Suprapubic skin (tissue), 4 donors: ENCODE measurements around the gene SLC43A1. TPM values are rescaled to one million over a fixed set of nuclear protein-coding genes. Genes with fewer than 3 reads are reported as not detected.

Experiments used
- DNase-seq, 2 donors: peaks; one replicate each; pipeline ENCODE4 v3.0.0-alpha.2; 2019; ENCODE audit warnings: low spot score in 2 of 2
- H3K27ac ChIP-seq: fragments of 200-600 bp; sonication (generic); one replicate; pipeline ENCODE4 v1.5.1; 2019
- H3K27me3 ChIP-seq: fragments of 200-600 bp; sonication (generic); one replicate; pipeline ENCODE4 v1.5.1; 2019
- H3K36me3 ChIP-seq: fragments of 200-600 bp; sonication (generic); one replicate; pipeline ENCODE4 v1.5.1; 2019
- H3K4me1 ChIP-seq: fragments of 200-600 bp; sonication (generic); one replicate; pipeline ENCODE4 v1.5.1; 2019
- H3K4me3 ChIP-seq: fragments of 200-600 bp; sonication (generic); one replicate; pipeline ENCODE4 v1.5.1; 2019; ENCODE audit warnings: mild to moderate bottlenecking
- H3K9me3 ChIP-seq: fragments of 200-600 bp; sonication (generic); one replicate; pipeline ENCODE4 v1.5.1; 2019
- CTCF ChIP-seq, 2 donors: fragments of 200-600 bp in 1 of 2; fragments of 450-650 bp in 1 of 2; sonication (generic) in 1 of 2; IDR thresholded peaks; one replicate each; pipeline ENCODE4 v1.5.1; 2016 to 2019; ENCODE audit warnings: antibody characterized with exemption in 2 of 2, mild to moderate bottlenecking in 1 of 2, moderate library complexity in 1 of 2
- EP300 ChIP-seq: sonication (generic); formaldehyde crosslinking; IDR thresholded peaks from one replicate; pipeline ENCODE4 v1.6.1; 2017; ENCODE audit warnings: antibody characterized with exemption
- POLR2A ChIP-seq, 2 donors: fragments of 450-650 bp; IDR thresholded peaks; one replicate each; pipeline ENCODE4 v1.6.1; 2017; ENCODE audit warnings: antibody characterized with exemption in 2 of 2, mild to moderate bottlenecking in 2 of 2, moderate library complexity in 2 of 2
- POLR2AphosphoS5 ChIP-seq, 3 donors: sonication (generic); formaldehyde crosslinking; IDR thresholded peaks; one replicate each; pipeline ENCODE4 v1.6.1; 2017; ENCODE audit warnings: antibody characterized with exemption in 3 of 3
- WGBS: methylation state at CpG from one replicate; pipeline ENCODE4 v1.1.5; 2018; 5-methylcytosine and 5-hydroxymethylcytosine counted together
- total RNA-seq, 4 donors: library from RNA; depleted of rRNA; stranded (reverse); fragments of >200 nt; gene quantifications; one replicate each; pipeline ENCODE4 v1.1.0, GENCODE V29; 2016

SLC43A1 gene
- total RNA-seq, 4 donors from 2014 or later, result 13.8 to 48.8 (median 22.3) TPM

- H3K36me3 ChIP-seq, result peaks cover 69% of the 10 kb centered on the region
- no peaks in the 10 kb centered on the region for H3K9me3 ChIP-seq
- TF ChIP-seq POLR2A (IDR thresholded peaks at IDR 0.05) (no peak), EP300 (no peak), CTCF (IDR thresholded peaks at IDR 0.05) (no peak), POLR2AphosphoS5 (IDR thresholded peaks at IDR 0.05) (no peak)
- no peak overlapping the region for H3K27ac ChIP-seq
- H3K4me1 ChIP-seq, result peaks cover 16% of the 10 kb centered on the region
- no peak for DNase-seq
- no peak overlapping the region for H3K4me3 ChIP-seq
- 90% methylated on average over 6 of the region's 6 CpGs for whole genome bisulfite sequencing
- H3K27me3 ChIP-seq, result peaks cover 8% of the 10 kb centered on the region
Observed at GRCh38 chr11:57487920-57488659, 27.4 kb downstream of the SLC43A1 start.

- H3K4me1 ChIP-seq, result peaks cover 25% of the 10 kb centered on the region
- DNase-seq, result no peak
- TF ChIP-seq POLR2AphosphoS5 (IDR thresholded peaks at IDR 0.05) (no peak), EP300 (no peak), POLR2A (IDR thresholded peaks at IDR 0.05) (no peak), CTCF (IDR thresholded peaks at IDR 0.05) (no peak)
- no peak overlapping the region for H3K27ac ChIP-seq
- WGBS, result 92% methylated on average over 9 of the region's 15 CpGs
- peaks cover 14% of the 10 kb centered on the region for H3K27me3 ChIP-seq
- H3K36me3 ChIP-seq, result peaks cover 69% of the 10 kb centered on the region
- H3K9me3 ChIP-seq, result no peaks in the 10 kb centered on the region
- H3K4me3 ChIP-seq, result no peak overlapping the region
Observed at GRCh38 chr11:57487021-57487778, 28.3 kb downstream of the SLC43A1 start.

GRCh38 chr11:57485217-57485990 lies 30.1 kb downstream of the SLC43A1 start:
- peaks cover 27% of the 10 kb centered on the region for H3K4me1 ChIP-seq
- TF ChIP-seq POLR2A (IDR thresholded peaks at IDR 0.05) (no peak), CTCF (IDR thresholded peaks at IDR 0.05) (no peak), POLR2AphosphoS5 (IDR thresholded peaks at IDR 0.05) (no peak)
- no peak overlapping the region for H3K4me3 ChIP-seq
- no peak for DNase-seq
- no peak overlapping the region for H3K27ac ChIP-seq
- peaks cover 15% of the 10 kb centered on the region for H3K27me3 ChIP-seq
- H3K36me3 ChIP-seq, result peaks cover 55% of the 10 kb centered on the region
- H3K9me3 ChIP-seq, result no peaks in the 10 kb centered on the region
- whole genome bisulfite sequencing, result 84% methylated on average over 10 of the region's 10 CpGs

- TF ChIP-seq EP300, result no peak
- no peak for TF ChIP-seq POLR2A (IDR thresholded peaks at IDR 0.05)
- no peak for TF ChIP-seq POLR2AphosphoS5 (IDR thresholded peaks at IDR 0.05)
- TF ChIP-seq CTCF (IDR thresholded peaks at IDR 0.05), result no peak
- peaks cover 27% of the 10 kb centered on the region for H3K4me1 ChIP-seq
- DNase-seq, result no peak
- H3K9me3 ChIP-seq, result no peaks in the 10 kb centered on the region
- 52% methylated on average over 7 of the region's 7 CpGs for WGBS
- H3K36me3 ChIP-seq, result peaks cover 46% of the 10 kb centered on the region
- H3K27me3 ChIP-seq, result peaks cover 15% of the 10 kb centered on the region
- H3K27ac ChIP-seq, result no peak overlapping the region
- H3K4me3 ChIP-seq, result no peak overlapping the region
Observed at GRCh38 chr11:57484141-57484710, 31.3 kb downstream of the SLC43A1 start.
